Right hindlimb (tissue), 1 donor: ENCODE results near the gene HLA-B.

ENCODE experiments used
- DNase-seq: peaks from one replicate; pipeline ENCODE4 v3.0.0-alpha.2; 2018

The HLA-B gene

GRCh38 chr6:31351401-31352309 lies 5.3 kb downstream of the HLA-B start:
- DNase-seq = no peak

GRCh38 chr6:31351033-31351380 lies 6.0 kb downstream of the HLA-B start:
- DNase-seq = no peak

- DNase-seq = no peak
These were observed 6.6 kb downstream of the HLA-B start for GRCh38 chr6:31350196-31351032.

- DNase-seq = no peak
These were observed 7.7 kb downstream of the HLA-B start for GRCh38 chr6:31349301-31349700.

GRCh38 chr6:31345026-31345730 lies 11.8 kb downstream of the HLA-B start:
- no peak for DNase-seq

GRCh38 chr6:31340228-31340627 lies 16.8 kb downstream of the HLA-B start:
- no peak for DNase-seq

GRCh38 chr6:31339210-31339609 lies 17.8 kb downstream of the HLA-B start:
- DNase-seq = no peak

- no peak for DNase-seq
These were observed 20.0 kb downstream of the HLA-B start for GRCh38 chr6:31336896-31337496.

- DNase-seq = no peak
These were observed 24.1 kb downstream of the HLA-B start for GRCh38 chr6:31332637-31333602.

- no peak for DNase-seq
These were observed 28.5 kb downstream of the HLA-B start for GRCh38 chr6:31328355-31328960.

GRCh38 chr6:31321820-31322219 lies 35.2 kb downstream of the HLA-B start:
- no peak for DNase-seq

GRCh38 chr6:31321005-31321707 lies 35.8 kb downstream of the HLA-B start:
- DNase-seq = no peak

GRCh38 chr6:31317036-31317435 lies 39.9 kb downstream of the HLA-B start:
- DNase-seq = no peak

GRCh38 chr6:31309641-31310040 lies 47.3 kb downstream of the HLA-B start:
- DNase-seq = no peak

- DNase-seq = no peak
These were observed 48.2 kb downstream of the HLA-B start for GRCh38 chr6:31308845-31309175.

- DNase-seq = no peak
These were observed 48.7 kb downstream of the HLA-B start for GRCh38 chr6:31308050-31308844.

GRCh38 chr6:31307669-31308049 lies 49.3 kb downstream of the HLA-B start:
- DNase-seq = no peak

- no peak for DNase-seq
These were observed 51.2 kb downstream of the HLA-B start for GRCh38 chr6:31305703-31306219.

- DNase-seq = no peak
These were observed 52.3 kb downstream of the HLA-B start for GRCh38 chr6:31304683-31305082.
